ENCODE measurements around the gene CNDP1. TPM values are rescaled to one million over a fixed set of nuclear protein-coding genes. Genes with fewer than 3 reads are reported as not detected.

The CNDP1 gene
- total RNA-seq, 5 donors from 2014 or later (not counting 1 experiment from before 2014, with no cell fraction given) = 0.16 to 0.76 TPM; not detected in 3

Other genes with a start within 250 kb of the CNDP1 start
- gene CYB5A, start 242.5 kb upstream of the CNDP1 start, total RNA-seq = 10 to 100 TPM; 14.4 to 28.8 (median 25.1) TPM
- gene C18orf63, start 218.7 kb upstream of the CNDP1 start, total RNA-seq = not detected
- gene DIPK1C, start 77.2 kb upstream of the CNDP1 start, total RNA-seq = not detected
- gene CNDP2, start 38.1 kb upstream of the CNDP1 start, total RNA-seq = 100 to 1,000 TPM; 113 to 150 (median 137) TPM
- 10 to 100 TPM; 22.9 to 37.4 (median 24.4) TPM for gene ZNF407, start 63.4 kb downstream of the CNDP1 start, total RNA-seq